ENCODE measurements around the gene MAPK8IP1. TPM values are rescaled to one million over a fixed set of nuclear protein-coding genes. Genes with fewer than 3 reads are reported as not detected.

MAPK8IP1 gene
- total and polyA plus RNA-seq, 2 donors (not counting 1 experiment from before 2014, with no cell fraction given): 2.1 to 4.0 TPM

- Histone ChIP-seq H3K4me3 (ENCODE audit: control extremely low read depth in 1 of 5, extremely low read depth in 1 of 5, insufficient read depth in 1 of 5, low read depth in 2 of 5, low read length in 4 of 5) (no peak overlapping the region), H3K4me1 (ENCODE audit: control insufficient read depth in 2 of 2, insufficient read depth in 2 of 2, low read length in 2 of 2) (peaks cover 19 to 22% of the 10 kb centered on the region in 2 donors), H2AFZ (ENCODE audit: insufficient read depth, low read depth, low read length, poor library complexity, severe bottlenecking) (no peak overlapping the region), H3K36me3 (replicated peaks in 1 of 2; ENCODE audit: control extremely low read depth in 1 of 2, control insufficient read depth in 1 of 2, extremely low read depth in 1 of 2, insufficient read depth in 2 of 2, low read length in 1 of 2) (peaks cover 0 to 38% of the 10 kb centered on the region in 2 experiments), H3K9ac (ENCODE audit: low read length) (no peak overlapping the region), H3K4me2 (replicated peaks; ENCODE audit: low read depth, low read length, poor library complexity, severe bottlenecking) (no peak overlapping the region), H3K27ac (ENCODE audit: low read length in 2 of 2) (no peak overlapping the region), H3K27me3 (replicated peaks in 1 of 4; ENCODE audit: control extremely low read depth in 1 of 4, control insufficient read depth in 3 of 4, insufficient read depth in 4 of 4, low read length in 3 of 4) (no peaks in the 10 kb centered on the region), H3K9me3 (ENCODE audit: control extremely low read depth in 1 of 3, control insufficient read depth in 2 of 3, insufficient read depth in 1 of 3, low read length in 2 of 3) (no peaks in the 10 kb centered on the region), H4K20me1 (ENCODE audit: control insufficient read depth, insufficient read depth, low read length, poor library complexity, severe bottlenecking) (peaks cover 84% of the 10 kb centered on the region), H3K79me2 (ENCODE audit: control insufficient read depth, insufficient read depth, low read length) (peaks cover 86% of the 10 kb centered on the region)
- intact Hi-C loops (cut with micrococcal nuclease): no loop called here
- ChIA-PET CTCF (interaction anchor here (1.5 kb wide), 1 partner anchor 82 kb away, joined by 8 read pairs; no protein-coding TSS in a partner anchor), POLR2A (no interaction called here)
- no peak overlapping the region for H3K4me3 Mint-ChIP-seq
- H3K4me1 Mint-ChIP-seq: peaks cover 40% of the 10 kb centered on the region
- no peak overlapping the region for H3K27ac Mint-ChIP-seq
- WGBS (ENCODE audit: insufficient coverage): 95% methylated on average over 5 of the region's 7 CpGs
- ATAC-seq (ENCODE audit: low read depth): no peak
- H3K9me3 Mint-ChIP-seq (ENCODE audit: insufficient read depth): no peaks in the 10 kb centered on the region
- no peaks in the 10 kb centered on the region for H3K27me3 Mint-ChIP-seq
- no peak for DNase-seq
- TF ChIP-seq CTCF (IDR thresholded peaks at IDR 0.05) (no peak), EZH2 (IDR thresholded peaks at IDR 0.05; ENCODE audit: borderline replicate concordance, insufficient read depth, low read depth, low read length, poor library complexity, severe bottlenecking) (no peak)
These were observed 31.9 kb upstream of the MAPK8IP1 start for GRCh38 chr11:45853332-45854219.

GRCh38 chr11:45855308-45855707 lies 30.1 kb upstream of the MAPK8IP1 start:
- ATAC-seq (ENCODE audit: low read depth) (no peak), DNase-seq (no peak)
- no peak overlapping the region for H2AFZ ChIP-seq (ENCODE audit: insufficient read depth, low read depth, low read length, poor library complexity, severe bottlenecking)
- peaks cover 77% of the 10 kb centered on the region for H3K79me2 ChIP-seq (ENCODE audit: control insufficient read depth, insufficient read depth, low read length)
- no peaks in the 10 kb centered on the region for H3K27me3 ChIP-seq (replicated peaks in 1 of 4; ENCODE audit: control extremely low read depth in 1 of 4, control insufficient read depth in 3 of 4, insufficient read depth in 4 of 4, low read length in 3 of 4)
- peaks cover 0 to 55% of the 10 kb centered on the region in 2 experiments for H3K36me3 ChIP-seq (replicated peaks in 1 of 2; ENCODE audit: control extremely low read depth in 1 of 2, control insufficient read depth in 1 of 2, extremely low read depth in 1 of 2, insufficient read depth in 2 of 2, low read length in 1 of 2)
- WGBS (ENCODE audit: insufficient coverage): 75% methylated on average over 4 of the region's 5 CpGs
- no peak overlapping the region for H3K9ac ChIP-seq (ENCODE audit: low read length)
- ChIA-PET POLR2A (no interaction called here), CTCF (interaction anchor here (1.6 kb wide), 1 partner anchor 84 kb away, joined by 4 read pairs; no protein-coding TSS in a partner anchor)
- H3K4me3 ChIP-seq (ENCODE audit: control extremely low read depth in 1 of 5, extremely low read depth in 1 of 5, insufficient read depth in 1 of 5, low read depth in 2 of 5, low read length in 4 of 5): no peak overlapping the region
- no peak overlapping the region for H3K4me2 ChIP-seq (replicated peaks; ENCODE audit: low read depth, low read length, poor library complexity, severe bottlenecking)
- Mint-ChIP-seq H3K9me3 (ENCODE audit: insufficient read depth) (no peaks in the 10 kb centered on the region), H3K27me3 (no peaks in the 10 kb centered on the region), H3K4me3 (no peak overlapping the region), H3K27ac (no peak overlapping the region), H3K4me1 (peaks cover 29% of the 10 kb centered on the region)
- H3K9me3 ChIP-seq (ENCODE audit: control extremely low read depth in 1 of 3, control insufficient read depth in 2 of 3, insufficient read depth in 1 of 3, low read length in 2 of 3): no peaks in the 10 kb centered on the region
- peaks cover 15 to 16% of the 10 kb centered on the region in 2 donors for H3K4me1 ChIP-seq (ENCODE audit: control insufficient read depth in 2 of 2, insufficient read depth in 2 of 2, low read length in 2 of 2)
- no peak overlapping the region for H3K27ac ChIP-seq (ENCODE audit: low read length in 2 of 2)
- TF ChIP-seq EZH2 (IDR thresholded peaks at IDR 0.05; ENCODE audit: borderline replicate concordance, insufficient read depth, low read depth, low read length, poor library complexity, severe bottlenecking) (no peak), CTCF (IDR thresholded peaks at IDR 0.05) (no peak)
- H4K20me1 ChIP-seq (ENCODE audit: control insufficient read depth, insufficient read depth, low read length, poor library complexity, severe bottlenecking): peaks cover 95% of the 10 kb centered on the region
- intact Hi-C loops (cut with micrococcal nuclease): no loop called here

Measured in B cell (primary cell).